ENCODE measurements around the gene RAB3IL1.

DNA sequence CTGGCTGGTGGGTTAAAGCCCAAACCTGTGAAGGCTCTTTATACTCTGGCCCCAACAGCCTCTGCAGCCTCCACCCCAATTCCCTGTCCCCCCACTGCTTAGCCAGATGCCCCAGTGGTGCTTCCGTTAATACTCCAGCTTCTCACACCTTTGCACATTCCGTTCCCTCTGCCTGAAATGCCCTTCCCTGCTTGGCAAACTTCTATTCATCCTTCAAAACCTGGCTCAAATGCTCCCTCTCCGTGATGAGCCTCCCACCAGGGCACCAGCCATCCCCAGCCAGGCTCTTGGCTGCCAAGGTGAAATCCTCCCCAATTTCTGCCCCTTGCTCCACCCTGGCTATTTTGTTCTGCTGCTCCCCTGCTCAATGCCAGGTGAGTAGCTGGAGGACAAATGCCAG is 13.5 kb downstream of the RAB3IL1 start:
- TF ChIP-seq POLR2A (IDR thresholded peaks at IDR 0.05; ENCODE audit: low read length) (no peak), GATA1 (IDR thresholded peaks at IDR 0.05; ENCODE audit: low read depth, low read length) (no peak)

Data from erythroblast (primary cell).